OCI-LY1 (cell line): ENCODE results near the gene PDZD7.

ENCODE experiments used
- EZH2 ChIP-seq: fragments of 200-600 bp; sonication (generic), shearing (Covaris generic); IDR thresholded peaks from 2 replicates; pipeline ENCODE4 v1.8.0; 2017; ENCODE audit warnings: borderline replicate concordance, mixed run types, mild to moderate bottlenecking, antibody characterized with exemption, low read length, moderate library complexity, mixed read lengths
- TF ChIP-seq, protein P1 (sequence below): fragments of 200-600 bp; sonication (generic), shearing (Covaris generic); IDR thresholded peaks from 2 replicates; pipeline ENCODE4 v1.5.1; 2017; ENCODE audit warnings: mild to moderate bottlenecking, antibody characterized with exemption, low read length, moderate library complexity, mixed read lengths

DNA sequence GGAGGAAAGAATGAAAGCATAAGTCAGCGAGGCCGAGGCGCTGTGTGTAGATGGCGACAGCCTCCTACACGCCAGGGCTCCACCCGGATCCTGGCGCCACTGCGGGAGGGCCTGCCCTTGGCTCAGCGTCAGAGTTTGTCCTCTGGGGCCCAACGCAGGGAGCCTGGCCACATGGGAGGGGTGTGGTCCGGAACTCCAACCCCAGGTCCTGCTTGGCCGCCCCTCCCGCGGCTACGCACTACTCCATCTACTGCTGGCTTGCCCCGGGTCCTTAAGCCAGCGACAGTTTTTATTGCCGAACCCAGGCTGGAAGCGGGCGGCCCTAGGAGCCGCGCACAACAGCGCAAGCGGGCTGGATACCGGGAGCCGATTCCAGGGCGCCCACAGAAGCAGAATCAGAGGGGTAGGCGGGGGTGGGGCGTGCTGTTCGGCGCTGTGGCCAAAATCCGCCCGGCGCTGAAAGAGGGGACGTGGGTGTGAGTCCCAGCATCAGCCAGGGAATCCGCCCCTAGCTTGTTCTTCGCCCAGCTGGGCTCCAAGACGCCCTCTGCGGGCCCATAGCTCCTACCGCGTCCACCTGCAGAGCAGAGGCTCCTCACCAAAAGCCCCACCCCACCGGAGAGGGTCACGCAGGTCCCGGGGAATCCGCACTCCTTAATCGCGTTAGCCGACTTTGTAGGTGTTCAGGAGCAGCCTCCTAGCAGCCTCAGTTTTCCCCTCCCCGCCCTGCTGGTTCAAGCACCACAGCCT, 35.4 kb upstream of the PDZD7 start:
- TF ChIP-seq EZH2: no peak
- TF ChIP-seq, protein P1, sequence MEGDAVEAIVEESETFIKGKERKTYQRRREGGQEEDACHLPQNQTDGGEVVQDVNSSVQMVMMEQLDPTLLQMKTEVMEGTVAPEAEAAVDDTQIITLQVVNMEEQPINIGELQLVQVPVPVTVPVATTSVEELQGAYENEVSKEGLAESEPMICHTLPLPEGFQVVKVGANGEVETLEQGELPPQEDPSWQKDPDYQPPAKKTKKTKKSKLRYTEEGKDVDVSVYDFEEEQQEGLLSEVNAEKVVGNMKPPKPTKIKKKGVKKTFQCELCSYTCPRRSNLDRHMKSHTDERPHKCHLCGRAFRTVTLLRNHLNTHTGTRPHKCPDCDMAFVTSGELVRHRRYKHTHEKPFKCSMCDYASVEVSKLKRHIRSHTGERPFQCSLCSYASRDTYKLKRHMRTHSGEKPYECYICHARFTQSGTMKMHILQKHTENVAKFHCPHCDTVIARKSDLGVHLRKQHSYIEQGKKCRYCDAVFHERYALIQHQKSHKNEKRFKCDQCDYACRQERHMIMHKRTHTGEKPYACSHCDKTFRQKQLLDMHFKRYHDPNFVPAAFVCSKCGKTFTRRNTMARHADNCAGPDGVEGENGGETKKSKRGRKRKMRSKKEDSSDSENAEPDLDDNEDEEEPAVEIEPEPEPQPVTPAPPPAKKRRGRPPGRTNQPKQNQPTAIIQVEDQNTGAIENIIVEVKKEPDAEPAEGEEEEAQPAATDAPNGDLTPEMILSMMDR: peak; percentile 31; the same call in 1 of the 2 replicates
